A673 (cell line): ENCODE measurements around the gene ACD.

Experiments
- EZH2 ChIP-seq: fragments of 200-600 bp; sonication (generic); IDR thresholded peaks from 2 replicates; pipeline ENCODE4 v1.6.1; 2017; ENCODE audit warnings: borderline replicate concordance, low read depth, mild to moderate bottlenecking, mixed read lengths, antibody characterized with exemption, low read length; ENCODE audit not compliant: poor library complexity, severe bottlenecking
- TF ChIP-seq, protein P1 (sequence below): fragments of 300-800, 200-600 bp; sonication (generic); conservative IDR thresholded peaks from 2 replicates; pipeline ENCODE4 v1.5.1; 2017; ENCODE audit warnings: low read depth, mild to moderate bottlenecking, antibody characterized with exemption, low read length, moderate library complexity, mixed read lengths

DNA sequence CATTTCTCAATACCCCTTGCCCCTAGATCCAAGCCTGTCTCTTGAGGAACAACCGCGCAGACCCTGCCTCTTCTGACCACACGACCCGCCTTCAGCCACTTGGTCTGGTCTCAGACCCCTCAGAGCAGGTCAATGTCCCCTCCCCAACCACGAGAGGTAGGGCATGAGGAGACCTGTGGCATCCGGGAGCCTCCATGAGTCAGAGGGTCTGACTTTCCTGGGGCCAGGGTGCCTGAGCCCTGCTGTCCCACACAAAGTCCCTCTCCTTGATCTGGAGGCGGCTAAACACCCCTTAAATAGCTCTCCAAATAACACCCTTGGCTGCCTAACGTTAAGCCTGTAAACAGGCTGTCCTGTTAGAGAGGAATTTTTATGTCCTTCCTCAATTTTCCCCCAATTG, 10.0 kb downstream of the ACD start:
- TF ChIP-seq, protein P1, sequence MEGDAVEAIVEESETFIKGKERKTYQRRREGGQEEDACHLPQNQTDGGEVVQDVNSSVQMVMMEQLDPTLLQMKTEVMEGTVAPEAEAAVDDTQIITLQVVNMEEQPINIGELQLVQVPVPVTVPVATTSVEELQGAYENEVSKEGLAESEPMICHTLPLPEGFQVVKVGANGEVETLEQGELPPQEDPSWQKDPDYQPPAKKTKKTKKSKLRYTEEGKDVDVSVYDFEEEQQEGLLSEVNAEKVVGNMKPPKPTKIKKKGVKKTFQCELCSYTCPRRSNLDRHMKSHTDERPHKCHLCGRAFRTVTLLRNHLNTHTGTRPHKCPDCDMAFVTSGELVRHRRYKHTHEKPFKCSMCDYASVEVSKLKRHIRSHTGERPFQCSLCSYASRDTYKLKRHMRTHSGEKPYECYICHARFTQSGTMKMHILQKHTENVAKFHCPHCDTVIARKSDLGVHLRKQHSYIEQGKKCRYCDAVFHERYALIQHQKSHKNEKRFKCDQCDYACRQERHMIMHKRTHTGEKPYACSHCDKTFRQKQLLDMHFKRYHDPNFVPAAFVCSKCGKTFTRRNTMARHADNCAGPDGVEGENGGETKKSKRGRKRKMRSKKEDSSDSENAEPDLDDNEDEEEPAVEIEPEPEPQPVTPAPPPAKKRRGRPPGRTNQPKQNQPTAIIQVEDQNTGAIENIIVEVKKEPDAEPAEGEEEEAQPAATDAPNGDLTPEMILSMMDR, result no peak
- no peak for TF ChIP-seq EZH2
